Endothelial cell (in vitro differentiated cells): ENCODE data around the gene BLID. TPM values are rescaled to one million over a fixed set of nuclear protein-coding genes. Genes with fewer than 3 reads are reported as not detected.

Experiments used
- DNase-seq: peaks from one replicate; pipeline ENCODE4 v3.0.0; 2021; ENCODE audit warnings: low spot score
- H3K27ac Mint-ChIP-seq: one replicate; pipeline ENCODE4 v1.8.0; 2021; ENCODE audit warnings: mixed read lengths, inconsistent platforms; ENCODE audit not compliant: unreplicated experiment
- H3K27me3 Mint-ChIP-seq: one replicate; pipeline ENCODE4 v1.8.0; 2021; ENCODE audit warnings: mild to moderate bottlenecking, moderate library complexity, mixed read lengths, inconsistent platforms; ENCODE audit not compliant: unreplicated experiment
- H3K36me3 Mint-ChIP-seq: one replicate; pipeline ENCODE4 v1.8.0; 2021; ENCODE audit warnings: mild to moderate bottlenecking, low read depth, mixed read lengths, inconsistent platforms; ENCODE audit not compliant: unreplicated experiment
- H3K4me1 Mint-ChIP-seq: one replicate; pipeline ENCODE4 v1.8.0; 2021; ENCODE audit warnings: mild to moderate bottlenecking, mixed read lengths, inconsistent platforms; ENCODE audit not compliant: unreplicated experiment
- H3K4me3 Mint-ChIP-seq: one replicate; pipeline ENCODE4 v1.8.0; 2021; ENCODE audit warnings: mild to moderate bottlenecking, mixed read lengths, inconsistent platforms; ENCODE audit not compliant: unreplicated experiment
- H3K9me3 Mint-ChIP-seq: one replicate; pipeline ENCODE4 v1.8.0; 2021; ENCODE audit warnings: mixed read lengths, inconsistent platforms; ENCODE audit not compliant: unreplicated experiment
- total RNA-seq: library from RNA; stranded (reverse); fragmentation: NEBNext Ultra II Directional; extraction: Animal tissue kit (Norgen Biotek cat#: 25700); gene quantifications from one replicate; pipeline ENCODE4 v1.2.1, GENCODE V29; 2021; ENCODE audit not compliant: unreplicated experiment
- TF ChIP-seq, protein P1 (sequence below): fragments of 200-600 bp; sonication (generic); IDR thresholded peaks from one replicate; pipeline ENCODE4 v1.5.0; 2021; ENCODE audit warnings: antibody characterized with exemption; ENCODE audit not compliant: unreplicated experiment

Gene BLID
- total RNA-seq, 1 donor from 2014 or later, result not detected

DNA sequence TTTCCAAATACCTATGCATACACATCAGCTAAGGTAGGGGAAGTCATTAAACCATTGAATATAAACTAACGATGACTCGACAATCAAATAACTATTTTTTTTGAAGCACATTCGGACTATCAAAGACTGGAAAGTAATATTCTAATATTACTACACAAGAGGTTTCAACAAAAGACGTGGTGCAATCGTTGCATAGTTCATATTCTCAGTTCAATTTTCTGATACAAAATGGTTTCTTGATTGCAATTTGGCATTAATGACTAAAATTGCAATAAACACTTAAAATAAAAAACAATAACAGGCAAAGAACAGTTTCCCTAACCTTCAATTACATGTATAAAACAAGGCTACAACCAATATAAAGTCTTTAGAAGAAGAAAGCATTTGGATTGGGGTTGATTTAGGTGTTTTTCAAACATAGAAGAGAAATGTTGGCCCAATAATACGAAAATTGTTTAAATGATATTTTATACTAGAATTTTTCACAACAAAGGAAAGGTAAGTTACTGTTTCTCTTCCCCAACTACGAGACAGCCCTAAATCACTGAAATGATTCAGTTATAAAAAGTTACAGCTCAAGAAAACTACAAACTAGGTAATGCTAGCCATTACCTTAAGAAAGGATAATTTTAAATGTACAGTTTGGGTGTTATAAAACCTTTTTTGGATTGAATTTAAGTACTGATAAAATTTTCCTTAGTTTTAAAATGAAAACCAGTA, 17.6 kb downstream of the BLID start:
- no peak overlapping the region for H3K27ac Mint-ChIP-seq
- H3K4me1 Mint-ChIP-seq, result peaks cover 18% of the 10 kb centered on the region
- TF ChIP-seq, protein P1, sequence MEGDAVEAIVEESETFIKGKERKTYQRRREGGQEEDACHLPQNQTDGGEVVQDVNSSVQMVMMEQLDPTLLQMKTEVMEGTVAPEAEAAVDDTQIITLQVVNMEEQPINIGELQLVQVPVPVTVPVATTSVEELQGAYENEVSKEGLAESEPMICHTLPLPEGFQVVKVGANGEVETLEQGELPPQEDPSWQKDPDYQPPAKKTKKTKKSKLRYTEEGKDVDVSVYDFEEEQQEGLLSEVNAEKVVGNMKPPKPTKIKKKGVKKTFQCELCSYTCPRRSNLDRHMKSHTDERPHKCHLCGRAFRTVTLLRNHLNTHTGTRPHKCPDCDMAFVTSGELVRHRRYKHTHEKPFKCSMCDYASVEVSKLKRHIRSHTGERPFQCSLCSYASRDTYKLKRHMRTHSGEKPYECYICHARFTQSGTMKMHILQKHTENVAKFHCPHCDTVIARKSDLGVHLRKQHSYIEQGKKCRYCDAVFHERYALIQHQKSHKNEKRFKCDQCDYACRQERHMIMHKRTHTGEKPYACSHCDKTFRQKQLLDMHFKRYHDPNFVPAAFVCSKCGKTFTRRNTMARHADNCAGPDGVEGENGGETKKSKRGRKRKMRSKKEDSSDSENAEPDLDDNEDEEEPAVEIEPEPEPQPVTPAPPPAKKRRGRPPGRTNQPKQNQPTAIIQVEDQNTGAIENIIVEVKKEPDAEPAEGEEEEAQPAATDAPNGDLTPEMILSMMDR, result no peak
- no peak for DNase-seq
- no peaks in the 10 kb centered on the region for H3K9me3 Mint-ChIP-seq
- H3K36me3 Mint-ChIP-seq, result no peaks in the 10 kb centered on the region
- H3K27me3 Mint-ChIP-seq, result peaks cover 1% of the 10 kb centered on the region
- H3K4me3 Mint-ChIP-seq, result peak overlapping the region; percentile 84

GRCh38 chr11:122097419-122098001, 18.5 kb downstream of the BLID start:
- DNase-seq, result no peak
- peaks cover 1% of the 10 kb centered on the region for H3K27me3 Mint-ChIP-seq
- H3K4me3 Mint-ChIP-seq, result peak overlapping the region; percentile 84
- TF ChIP-seq, protein P1, result no peak
- H3K27ac Mint-ChIP-seq, result no peak overlapping the region
- no peaks in the 10 kb centered on the region for H3K36me3 Mint-ChIP-seq
- no peaks in the 10 kb centered on the region for H3K9me3 Mint-ChIP-seq
- peaks cover 18% of the 10 kb centered on the region for H3K4me1 Mint-ChIP-seq

DNA sequence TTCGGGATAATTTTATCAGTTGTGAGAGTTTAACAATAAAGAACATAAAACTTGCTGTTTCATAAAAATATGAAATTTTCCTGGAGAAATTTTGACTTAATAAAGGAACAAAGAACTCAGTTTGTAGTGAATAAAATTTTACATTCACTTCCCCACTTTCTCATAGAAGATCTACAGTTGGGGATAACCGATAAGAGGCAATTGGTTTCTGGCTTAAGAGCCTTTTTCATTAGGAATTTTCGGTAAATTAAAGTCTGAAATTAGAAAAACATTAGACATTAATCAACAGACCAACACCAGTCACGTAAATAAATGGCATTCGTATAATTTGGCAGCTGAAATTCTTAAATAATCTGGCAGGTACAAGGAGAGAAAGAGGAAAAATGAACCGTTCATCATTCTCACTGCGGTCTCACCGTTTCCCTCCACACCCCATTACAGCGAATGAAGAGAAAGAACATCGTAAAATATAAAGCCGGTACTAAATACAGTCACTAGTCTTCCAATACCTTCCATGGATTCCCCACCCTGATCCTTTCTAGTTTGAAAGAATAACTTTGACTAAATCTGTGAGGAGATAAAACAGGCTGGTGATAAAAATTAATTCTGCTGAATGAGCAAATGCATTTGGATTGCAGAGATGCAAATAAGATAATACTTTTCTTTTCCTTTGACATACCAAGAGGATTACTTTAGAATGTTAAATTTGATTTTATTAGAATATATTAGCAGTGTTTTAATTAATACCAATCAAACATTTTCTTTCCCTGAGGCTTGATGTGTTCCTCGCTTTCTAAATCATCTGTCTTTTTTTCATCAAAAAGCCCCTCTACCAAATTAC, 19.5 kb downstream of the BLID start:
- Mint-ChIP-seq H3K27ac (no peak overlapping the region), H3K4me3 (peak overlapping the region; percentile 19), H3K36me3 (no peaks in the 10 kb centered on the region), H3K27me3 (peaks cover 3% of the 10 kb centered on the region), H3K9me3 (no peaks in the 10 kb centered on the region), H3K4me1 (peaks cover 18% of the 10 kb centered on the region)
- DNase-seq, result no peak
- TF ChIP-seq, protein P1, result no peak

- Mint-ChIP-seq H3K27me3 (peaks cover 3% of the 10 kb centered on the region), H3K36me3 (peaks cover 3% of the 10 kb centered on the region), H3K9me3 (no peaks in the 10 kb centered on the region), H3K4me1 (peaks cover 18% of the 10 kb centered on the region), H3K4me3 (no peak overlapping the region), H3K27ac (no peak overlapping the region)
- no peak for DNase-seq
- TF ChIP-seq, protein P1, result no peak
Observed at GRCh38 chr11:122095681-122096262, 20.2 kb downstream of the BLID start.
